Endothelial cell of umbilical vein (primary cell): Measurements from ENCODE around the gene ZDHHC24. TPM values are rescaled to one million over a fixed set of nuclear protein-coding genes. Genes with fewer than 3 reads are reported as not detected.

ENCODE experiments used
- BruUV-seq: library from RNA; stranded (reverse); fragments of 400-500 nt; replicated peaks from 2 replicates; lab custom pipeline; 2021; lab: Mats Ljungman, UMichigan
- CTCF ChIA-PET: fragments of 300-600, 350-600 bp; sonication (Branson Sonifier 250); formaldehyde crosslinking; loops from one replicate; lab custom pipeline; 2021; ENCODE audit warnings: antibody characterized with exemption, inconsistent platforms; lab: Charles Lee
- POLR2A ChIA-PET: fragments of 300-600, 350-600 bp; sonication (Branson Sonifier 250); formaldehyde crosslinking; loops from one replicate; lab custom pipeline; 2021; ENCODE audit warnings: antibody characterized with exemption, inconsistent platforms; lab: Charles Lee
- DNase-seq: peaks from one replicate; pipeline ENCODE4 v3.0.0-alpha.2; 2011; ENCODE audit warnings: low read depth, low spot score
- FAIRE-seq: peaks from 2 replicates; lab custom pipeline; 2011; peaks lifted over from hg19 to GRCh38; lab: Jason Lieb, UNC
- H2AFZ ChIP-seq: 2 replicates; pipeline ENCODE4 v1.6.0; 2012; ENCODE audit warnings: low read depth, low read length, control low read depth, inconsistent platforms
- H3K27ac ChIP-seq: 2 replicates; pipeline ENCODE4 v1.5.1; 2011; ENCODE audit warnings: low read depth, mild to moderate bottlenecking, control low read depth, low read length, moderate library complexity; ENCODE audit not compliant: insufficient read depth
- H3K27me3 ChIP-seq, 2 experiments: 2 replicates each; pipeline versions ENCODE4 v1.6.0 to v1.6.1; 2011; ENCODE audit warnings: low read length in 2 of 2, mixed read lengths in 1 of 2; ENCODE audit not compliant: control insufficient read depth in 2 of 2, insufficient read depth in 2 of 2
- H3K36me3 ChIP-seq, 2 experiments: 2 replicates in 1 of 2; 3 replicates in 1 of 2; pipeline ENCODE4 v1.5.1; 2011; ENCODE audit warnings: low read length in 2 of 2, mild to moderate bottlenecking in 1 of 2, moderate library complexity in 1 of 2; ENCODE audit not compliant: control insufficient read depth in 2 of 2, insufficient read depth in 2 of 2; ENCODE audit errors: extremely low read depth in 1 of 2
- H3K4me1 ChIP-seq: 3 replicates; pipeline ENCODE4 v1.5.1; 2011; ENCODE audit warnings: mild to moderate bottlenecking, low read length; ENCODE audit not compliant: control insufficient read depth, insufficient read depth; ENCODE audit errors: extremely low read depth
- H3K4me2 ChIP-seq: 2 replicates; pipeline ENCODE4 v1.6.1; 2011; ENCODE audit warnings: low read length, control low read depth, mixed read lengths; ENCODE audit not compliant: insufficient read depth
- H3K4me3 ChIP-seq, 3 experiments: fragments of 200-600 bp in 1 of 3; sonication (generic), shearing (Covaris generic) in 1 of 3; replicated peaks in 1 of 3; 2 replicates each; pipeline ENCODE4 v1.5.1; 2011 to 2016; ENCODE audit warnings: control low read depth in 3 of 3, low read length in 3 of 3, mild to moderate bottlenecking in 2 of 3, inconsistent platforms in 1 of 3, low read depth in 1 of 3, moderate library complexity in 1 of 3; ENCODE audit not compliant: insufficient read depth in 1 of 3
- H3K79me2 ChIP-seq: 2 replicates; pipeline ENCODE4 v1.6.0; 2012; ENCODE audit warnings: low read length, inconsistent platforms; ENCODE audit not compliant: control insufficient read depth, insufficient read depth
- H3K9ac ChIP-seq: replicated peaks from 2 replicates; pipeline ENCODE3; 2011; ENCODE audit warnings: low read length, control low read depth; ENCODE audit not compliant: insufficient read depth; ENCODE audit errors: extremely low read depth
- H3K9me1 ChIP-seq: replicated peaks from 3 replicates; pipeline ENCODE4 v1.6.0; 2011; ENCODE audit warnings: mild to moderate bottlenecking, low read length; ENCODE audit not compliant: control insufficient read depth, insufficient read depth; ENCODE audit errors: extremely low read depth
- H3K9me3 ChIP-seq: replicated peaks from 2 replicates; pipeline ENCODE4 v1.5.1; 2012; ENCODE audit warnings: low read length, inconsistent platforms; ENCODE audit not compliant: control insufficient read depth, insufficient read depth
- H4K20me1 ChIP-seq: replicated peaks from 2 replicates; pipeline ENCODE3; 2011; ENCODE audit warnings: mild to moderate bottlenecking, low read length; ENCODE audit not compliant: control insufficient read depth, insufficient read depth; ENCODE audit errors: extremely low read depth
- CTCF ChIP-seq, 2 donors: IDR thresholded peaks; 1 replicate in 1 of 2; 2 replicates in 1 of 2; pipeline ENCODE4 v1.5.1; 2011; ENCODE audit warnings: low read length in 2 of 2, mild to moderate bottlenecking in 2 of 2, moderate library complexity in 2 of 2, control low read depth in 1 of 2, inconsistent platforms in 1 of 2, low read depth in 1 of 2; ENCODE audit not compliant: insufficient read depth in 1 of 2; ENCODE audit errors: extremely low read depth in 1 of 2
- EZH2 ChIP-seq: IDR thresholded peaks from 2 replicates; pipeline ENCODE4 v1.6.1; 2012; ENCODE audit warnings: borderline replicate concordance, low read depth, mild to moderate bottlenecking, moderate library complexity, low read length, inconsistent platforms; ENCODE audit not compliant: severe bottlenecking
- FOS ChIP-seq: IDR thresholded peaks from 2 replicates; pipeline ENCODE4 v1.6.1; 2011; ENCODE audit warnings: mild to moderate bottlenecking, low read length, moderate library complexity, borderline replicate concordance; ENCODE audit not compliant: insufficient read depth
- GATA2 ChIP-seq: IDR thresholded peaks from 2 replicates; pipeline ENCODE4 v1.7.0; 2011; ENCODE audit warnings: low read depth, mild to moderate bottlenecking, moderate library complexity, mixed read lengths, low read length; ENCODE audit not compliant: insufficient read length, insufficient read depth
- JUN ChIP-seq: IDR thresholded peaks from 2 replicates; pipeline ENCODE4 v1.6.1; 2011; ENCODE audit warnings: borderline replicate concordance, low read depth; ENCODE audit not compliant: insufficient read length, insufficient read depth
- MYC ChIP-seq: IDR thresholded peaks from one replicate; pipeline ENCODE4 v1.6.1; 2011; ENCODE audit warnings: mild to moderate bottlenecking, low read depth, low read length
- POLR2A ChIP-seq: IDR thresholded peaks from 2 replicates; pipeline ENCODE4 v1.6.1; 2012; ENCODE audit warnings: low read depth, mild to moderate bottlenecking, control low read depth, low read length
- POLR2AphosphoS5 ChIP-seq: IDR thresholded peaks from 2 replicates; pipeline ENCODE4 v1.6.1; 2012; ENCODE audit warnings: low read depth, mild to moderate bottlenecking, control low read depth, low read length, moderate library complexity; ENCODE audit not compliant: insufficient read depth
- dilution Hi-C: fragments of 300-500 bp; cut with MboI; formaldehyde crosslinking; loops from one replicate; pipeline ENCODE4 v1.15.0; 2019; ENCODE audit warnings: low sequenced_read_pairs; ENCODE audit not compliant: extremely low pct_ligation_motif_present
- intact Hi-C: fragments of 100-400 bp; cut with micrococcal nuclease; formaldehyde crosslinking; loops from one replicate; pipeline ENCODE4 v1.10.0; 2022
- polyA plus RNA-seq, 4 experiments: library from polyadenylated mRNA; depleted of rRNA in 3 of 4; stranded (reverse) in 3 of 4; unstranded in 1 of 4; fragments of >200 nt; gene quantifications; 2 replicates each; pipeline versions ENCODE4 v1.2.1 to v1.2.3, GENCODE V29; 2011 to 2012; ENCODE audit warnings: missing spikeins in 1 of 4
- total RNA-seq: library from RNA; stranded (reverse); gene quantifications from 2 replicates; pipeline ENCODE4 v1.2.3, GENCODE V29; 2021
- TF ChIP-seq, protein P1 (sequence below): IDR thresholded peaks from 2 replicates; pipeline ENCODE4 v1.6.1; 2011; ENCODE audit not compliant: insufficient read depth, insufficient read length

ZDHHC24 gene
- total and polyA plus RNA-seq, 2 donors (not counting 3 experiments of a cell fraction or from before 2014, with no cell fraction given), result 20.1 to 21.1 TPM

DNA sequence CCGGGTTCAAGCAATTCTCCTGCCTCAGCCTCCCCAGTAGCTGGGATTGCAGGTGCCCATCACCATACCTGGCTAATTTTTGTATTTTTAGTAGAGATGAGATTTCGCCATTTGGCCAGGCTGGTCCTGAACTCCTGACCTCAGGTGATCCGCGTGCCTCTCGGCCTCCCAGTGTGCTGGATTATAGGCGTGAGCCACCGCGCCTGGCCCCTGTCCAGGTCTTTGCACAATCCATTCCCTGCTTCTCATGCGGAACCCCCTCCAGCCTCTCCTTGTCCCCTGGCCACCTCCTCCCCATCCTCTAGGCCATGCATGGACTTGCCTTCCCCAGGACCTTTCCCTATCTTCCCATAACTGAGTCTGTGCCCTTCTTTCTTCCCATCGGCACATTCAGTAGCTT is 56.9 kb downstream of the ZDHHC24 start:
- Histone ChIP-seq H2AFZ (no peak overlapping the region), H3K79me2 (no peaks in the 10 kb centered on the region), H3K4me2 (no peak overlapping the region), H3K9ac (no peak overlapping the region), H3K4me1 (no peaks in the 10 kb centered on the region), H3K4me3 (no peak overlapping the region), H3K36me3 (peaks cover 0 to 19% of the 10 kb centered on the region in 2 experiments), H3K9me3 (no peaks in the 10 kb centered on the region), H3K27ac (no peak overlapping the region), H3K27me3 (no peaks in the 10 kb centered on the region), H4K20me1 (no peaks in the 10 kb centered on the region), H3K9me1 (no peaks in the 10 kb centered on the region)
- ChIA-PET CTCF (no interaction called here), POLR2A (no interaction called here)
- intact Hi-C loops (no loop called here), dilution Hi-C loops (no loop called here)
- TF ChIP-seq MYC (no peak), POLR2AphosphoS5 (no peak), GATA2 (no peak), EZH2 (no peak), POLR2A (no peak), JUN (no peak), FOS (no peak), CTCF (IDR thresholded peaks at IDR 0.05; ENCODE audit: extremely low read depth in 1 of 2, insufficient read depth in 1 of 2, low read depth in 1 of 2, low read length in 2 of 2) (no peak)
- TF ChIP-seq, protein P1, sequence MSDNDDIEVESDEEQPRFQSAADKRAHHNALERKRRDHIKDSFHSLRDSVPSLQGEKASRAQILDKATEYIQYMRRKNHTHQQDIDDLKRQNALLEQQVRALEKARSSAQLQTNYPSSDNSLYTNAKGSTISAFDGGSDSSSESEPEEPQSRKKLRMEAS, result no peak
- no TSS peak for BruUV-seq
- DNase-seq, result no peak
- no peak for FAIRE-seq
